Limb (tissue), 2 donors: ENCODE results near the gene PTPRN2.

Source experiments
- DNase-seq, 2 donors: peaks; one replicate each; pipeline ENCODE4 v3.0.0-alpha.2; 2016; ENCODE audit errors: extremely low spot score in 2 of 2

Gene PTPRN2

DNA sequence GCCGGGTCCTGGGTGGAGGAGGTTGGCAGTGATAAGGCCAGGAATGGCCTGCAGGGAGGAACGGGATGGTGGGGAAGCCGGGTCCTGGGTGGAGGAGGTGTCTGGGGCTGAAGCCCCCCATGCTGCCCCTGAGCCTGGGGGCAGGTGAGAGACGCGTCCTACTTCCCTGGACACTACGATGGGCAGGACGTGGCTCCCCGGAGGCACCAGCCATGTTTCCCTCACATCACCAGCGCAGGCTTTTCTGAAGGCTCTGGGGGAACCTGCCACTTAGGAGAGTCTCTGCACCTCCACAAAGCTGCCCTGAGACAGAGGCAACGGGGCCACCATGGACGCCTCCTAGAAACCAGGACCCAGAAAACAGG, 926.0 kb downstream of the PTPRN2 start:
- DNase-seq = no peak

GRCh38 chr7:157660971-157661610, 926.5 kb downstream of the PTPRN2 start:
- no peak for DNase-seq

DNA sequence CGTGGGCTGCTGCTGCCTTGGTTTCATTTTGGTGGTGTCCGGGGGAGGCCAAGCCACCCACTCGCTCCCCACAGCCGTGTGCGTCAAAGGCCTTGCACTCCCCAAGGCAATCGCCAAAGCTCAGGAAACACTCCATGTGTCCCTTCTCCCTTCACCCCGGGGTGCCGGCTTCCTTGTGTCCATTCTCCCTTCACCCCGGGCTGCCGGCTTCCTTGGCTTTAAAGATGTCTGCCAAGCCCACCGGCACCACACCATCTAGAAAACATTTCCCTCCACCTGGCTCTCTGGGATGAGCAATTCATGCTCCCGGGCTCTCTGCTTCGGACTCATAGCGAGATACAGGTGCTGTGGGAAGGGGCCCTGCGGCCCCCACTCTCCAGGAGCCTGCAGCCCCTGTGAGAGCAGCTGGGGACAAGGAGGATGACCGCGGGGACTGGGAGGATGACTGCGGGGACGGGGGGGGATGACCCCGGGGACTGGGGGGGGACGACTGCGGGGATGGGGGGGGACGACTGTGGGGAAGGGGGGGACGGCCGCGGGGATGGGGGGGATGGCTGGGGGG, 928.7 kb downstream of the PTPRN2 start:
- DNase-seq = no peak

DNA sequence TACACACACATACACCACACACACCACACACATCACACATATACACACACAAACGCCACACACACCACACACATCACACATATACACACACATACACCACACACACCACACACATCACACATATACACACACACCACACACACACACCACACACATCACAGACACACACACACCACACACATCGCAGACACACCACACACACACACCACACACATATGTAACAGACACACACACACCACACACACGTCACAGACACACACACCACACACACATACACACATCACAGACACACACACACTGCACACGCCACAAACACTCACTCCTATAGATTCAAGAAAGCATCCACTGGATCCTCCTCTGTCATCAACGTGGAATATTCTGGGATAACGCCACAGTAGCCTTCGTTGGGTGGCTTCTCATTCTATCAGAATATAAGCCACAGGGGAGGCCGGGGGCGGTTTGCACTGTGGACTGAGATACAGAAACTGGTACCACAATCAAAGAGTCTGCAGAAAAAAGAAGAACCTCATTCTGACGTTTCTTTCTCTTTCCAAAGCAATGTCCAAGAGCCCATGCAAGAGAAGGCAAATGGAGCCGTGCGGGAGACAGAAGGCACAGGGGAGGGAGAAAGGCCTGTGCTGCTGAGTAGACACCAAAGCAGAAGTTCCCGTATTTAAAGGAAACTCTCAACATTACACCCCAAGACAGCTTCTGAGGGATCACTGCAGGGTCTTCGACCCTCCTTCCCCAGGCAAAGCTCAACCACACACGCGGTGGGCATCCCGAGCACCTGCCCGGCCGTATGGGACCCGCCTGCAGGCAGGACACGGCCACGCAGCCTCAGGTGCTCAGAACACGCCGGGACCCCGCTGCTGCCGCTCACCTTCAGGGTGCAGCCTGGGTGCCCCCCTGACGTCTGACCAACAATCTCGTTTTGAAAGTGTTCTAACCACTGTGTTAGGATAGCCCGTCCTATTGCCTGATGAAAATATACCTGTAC, 929.6 kb downstream of the PTPRN2 start:
- no peak for DNase-seq

- no peak for DNase-seq
Observed at GRCh38 chr7:157656195-157656769, 931.3 kb downstream of the PTPRN2 start.

- DNase-seq = no peak
Observed at GRCh38 chr7:157654350-157654749, 933.3 kb downstream of the PTPRN2 start.

- DNase-seq = no peak
Observed at GRCh38 chr7:157653827-157654207, 933.8 kb downstream of the PTPRN2 start.

DNA sequence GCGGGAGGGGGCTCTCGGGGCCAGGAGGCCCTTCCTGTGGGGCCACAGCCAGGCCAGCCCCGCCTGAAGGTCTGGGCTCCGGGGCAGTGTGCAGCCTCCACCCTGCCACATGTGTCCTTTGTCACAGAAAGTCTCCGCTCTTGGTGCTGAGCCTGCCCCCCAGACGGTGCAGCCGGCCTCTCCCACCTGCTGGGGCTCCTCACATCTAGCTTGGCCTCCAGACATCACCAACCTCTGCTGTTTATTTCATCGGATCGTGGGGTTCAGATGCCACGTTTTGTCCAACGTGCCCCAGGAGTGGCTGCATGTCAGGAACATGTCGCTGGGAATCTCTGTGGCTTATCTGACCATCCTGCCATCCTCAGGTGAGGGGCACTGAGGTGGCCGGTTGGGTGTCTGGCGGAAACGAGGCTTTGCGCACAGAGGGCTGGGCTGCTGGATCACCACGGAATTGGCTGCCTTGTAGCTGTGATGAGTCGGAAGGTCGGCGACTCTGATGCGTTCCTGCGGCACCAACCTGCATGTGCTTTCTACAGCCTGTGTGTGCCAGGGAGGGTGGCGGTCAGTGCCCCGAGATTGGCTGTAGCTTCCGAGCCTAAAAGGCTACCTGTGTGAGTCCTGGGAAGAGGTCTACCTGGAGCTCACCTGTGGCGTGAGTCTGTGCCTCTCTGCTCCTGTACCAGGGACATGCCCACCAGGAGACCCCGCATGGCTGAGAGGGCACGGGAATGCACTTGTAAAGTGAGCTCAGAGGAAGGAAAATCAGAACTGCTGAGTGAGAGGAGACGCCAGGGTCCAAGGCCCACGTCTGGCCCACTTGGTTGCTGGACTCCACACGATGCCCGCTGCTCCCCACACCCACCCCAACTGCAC, 934.4 kb downstream of the PTPRN2 start:
- DNase-seq = no peak

- DNase-seq = no peak
Observed at GRCh38 chr7:157652161-157652953, 935.3 kb downstream of the PTPRN2 start.

DNA sequence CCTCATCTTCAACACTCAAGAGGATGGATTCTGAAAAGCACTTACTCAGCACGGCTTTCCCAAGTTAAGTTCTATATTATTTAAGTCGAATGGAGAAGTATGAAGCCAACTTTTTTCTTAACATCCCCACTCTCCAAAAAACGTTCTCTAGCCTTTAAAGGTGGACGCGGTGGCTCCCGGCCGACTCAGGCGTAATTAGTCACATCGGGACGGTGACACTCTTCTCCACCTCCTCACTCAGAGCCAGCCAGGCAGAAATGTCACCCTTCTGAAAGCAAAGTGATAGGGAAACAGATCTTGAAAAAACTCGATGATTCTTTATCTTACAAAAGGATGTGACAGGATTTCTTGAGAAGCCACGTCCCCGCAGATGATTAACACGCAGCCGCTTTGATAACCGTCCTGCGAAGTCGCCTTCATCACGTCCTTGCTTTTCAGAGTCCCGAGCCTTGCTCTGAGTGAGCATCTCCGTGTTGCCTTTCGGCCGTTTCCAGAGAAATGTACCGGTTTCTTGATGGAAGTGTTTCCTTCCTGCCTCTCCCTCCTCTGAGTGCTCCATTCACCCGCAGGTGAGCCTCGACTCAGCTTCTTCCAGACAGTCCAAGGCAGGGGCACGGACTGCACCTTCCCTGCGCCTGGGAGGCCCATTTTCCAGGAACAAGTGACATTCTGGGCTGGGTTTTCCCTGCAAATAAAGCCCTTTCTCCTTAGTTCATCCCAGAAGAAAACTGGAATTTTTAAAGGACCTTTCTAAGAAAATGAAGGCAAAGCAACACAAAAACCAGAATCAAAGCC, 936.1 kb downstream of the PTPRN2 start:
- no peak for DNase-seq

- no peak for DNase-seq
Observed at GRCh38 chr7:157650801-157651200, 936.8 kb downstream of the PTPRN2 start.

DNA sequence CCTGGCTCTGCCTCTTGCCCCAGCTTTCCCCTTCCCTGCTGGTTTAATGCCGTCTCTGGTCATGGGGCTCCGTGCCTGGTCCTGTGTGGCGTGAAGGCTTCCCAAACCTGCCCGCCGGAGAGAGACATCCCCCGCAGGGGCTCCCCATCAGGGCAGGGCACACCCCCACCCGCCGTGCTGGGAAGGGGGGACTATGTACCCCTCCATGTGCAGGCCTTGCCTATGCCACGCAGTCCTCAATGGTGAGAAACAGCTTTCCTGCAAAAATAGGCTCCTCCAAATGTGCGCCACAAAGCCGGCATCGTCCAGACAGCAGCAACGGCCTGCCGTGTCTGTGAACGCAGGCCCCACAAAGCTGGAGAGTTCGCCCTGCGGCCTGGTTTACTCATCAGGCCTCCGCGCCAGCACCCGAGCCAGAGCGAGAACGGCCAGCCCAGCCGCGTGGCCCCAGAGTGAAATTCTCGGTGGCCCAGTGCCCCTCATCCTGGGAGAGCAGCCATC, 937.4 kb downstream of the PTPRN2 start:
- DNase-seq = no peak

DNA sequence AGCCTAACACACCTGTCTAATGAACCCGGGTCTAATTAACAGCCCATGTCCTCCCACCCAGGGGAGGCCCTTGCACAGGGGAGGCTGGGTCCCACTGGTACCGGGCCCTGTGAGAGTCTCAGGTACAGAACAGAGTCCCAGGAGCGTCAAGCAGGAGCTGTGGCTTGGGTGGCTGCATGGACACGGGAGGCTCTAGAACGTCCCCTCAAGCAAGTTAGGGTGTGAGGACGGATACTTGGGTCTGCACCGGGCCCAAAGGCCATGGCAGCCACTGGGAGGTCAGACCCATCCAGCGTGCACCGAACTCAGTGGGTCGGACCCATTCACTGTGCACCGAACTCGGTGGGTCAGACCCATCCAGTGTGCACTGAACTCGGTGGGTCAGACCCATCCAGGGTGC, 941.1 kb downstream of the PTPRN2 start:
- no peak for DNase-seq

GRCh38 chr7:157645539-157645938, 942.1 kb downstream of the PTPRN2 start:
- no peak for DNase-seq

DNA sequence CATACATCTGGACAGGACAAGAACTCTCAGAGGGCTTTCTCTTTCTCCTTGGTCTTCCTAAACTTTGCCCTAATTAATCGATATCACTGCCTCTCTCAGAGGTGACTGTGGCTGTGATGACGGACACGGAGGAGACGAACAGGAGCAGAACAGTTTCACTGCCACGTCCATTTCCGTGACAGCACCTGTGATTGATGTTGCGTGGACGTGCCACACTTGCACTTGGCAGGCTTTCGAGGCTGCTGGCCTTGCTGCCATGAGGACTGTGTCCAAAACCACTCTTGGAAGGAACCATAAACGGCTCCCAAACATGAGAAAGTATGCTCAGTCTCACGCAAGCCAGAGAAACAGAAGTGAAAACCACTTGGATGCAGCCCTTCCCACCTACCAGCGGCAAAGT, 942.7 kb downstream of the PTPRN2 start:
- DNase-seq = no peak

DNA sequence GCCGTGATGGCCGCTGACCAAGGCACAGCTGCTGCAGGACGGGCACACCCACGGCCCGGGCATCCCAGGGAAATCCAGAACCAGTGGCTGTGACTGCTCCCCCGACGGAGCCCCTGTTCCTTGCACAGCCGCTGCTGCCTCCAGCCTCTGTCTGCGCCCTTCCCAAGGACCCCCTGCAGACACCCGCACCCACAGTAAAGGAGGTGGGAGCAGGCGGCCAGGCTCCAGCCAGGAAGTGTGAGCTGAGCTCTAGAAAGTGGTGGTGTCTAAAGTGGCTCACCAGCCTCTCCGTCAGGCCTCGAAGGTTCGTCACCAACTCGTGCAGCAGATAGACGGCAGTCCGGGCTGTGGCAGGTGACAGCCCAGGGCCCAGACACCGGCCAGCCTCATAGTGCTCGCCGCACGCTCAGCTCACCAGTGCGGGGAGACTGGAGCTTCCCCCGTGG, 944.1 kb downstream of the PTPRN2 start:
- no peak for DNase-seq

DNA sequence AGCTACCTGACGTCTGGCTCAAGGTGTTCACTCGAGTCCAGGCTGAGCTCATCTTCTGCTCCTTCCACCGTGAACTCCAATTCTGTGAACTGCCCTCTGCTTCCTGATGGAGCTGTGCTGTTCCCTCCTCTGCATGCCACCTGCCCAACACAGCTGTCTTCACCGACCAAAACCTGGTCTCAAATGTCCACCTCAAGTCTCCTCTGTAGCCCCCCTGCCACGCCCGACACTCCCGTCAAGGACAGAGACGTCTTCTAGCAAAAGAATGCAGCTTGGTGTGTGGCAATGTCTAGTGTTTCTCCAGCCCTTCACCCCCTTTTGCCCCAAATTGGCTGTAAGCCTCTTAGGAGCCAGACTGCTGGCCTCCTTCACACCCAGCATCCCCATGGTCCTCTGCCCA, 945.8 kb downstream of the PTPRN2 start:
- DNase-seq = no peak

DNA sequence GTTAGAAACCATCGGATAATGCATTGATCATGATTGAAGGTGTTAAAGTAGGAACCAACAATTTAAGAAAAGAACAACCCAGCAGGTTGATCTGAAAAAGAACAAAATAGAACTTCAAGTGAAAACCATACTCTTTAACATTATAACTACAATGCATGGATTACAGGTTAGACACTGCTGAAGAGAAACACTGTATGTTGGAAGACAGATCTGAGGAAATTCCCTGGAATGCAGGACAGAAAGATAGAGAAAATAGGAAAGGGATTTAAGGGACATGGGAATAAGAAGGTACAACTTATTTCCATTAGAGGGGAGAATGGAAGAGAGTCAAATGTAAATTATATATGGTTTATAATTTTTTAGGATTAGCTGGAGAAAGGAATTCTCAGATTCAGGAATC, 947.5 kb downstream of the PTPRN2 start:
- DNase-seq = no peak

GRCh38 chr7:157638563-157638962, 949.1 kb downstream of the PTPRN2 start:
- DNase-seq = no peak
